CD4-positive, alpha-beta T cell treated with Interleukin-15 for 1 hour (primary cell): Measurements from ENCODE around the gene SP100.
"Not testable (repeated sequence)": the region's sequence is repeated elsewhere in the genome, so short reads cannot be mapped to it uniquely, and the experiment has no call there.

Experiments
- DNase-seq: peaks from one replicate; pipeline ENCODE4 v3.0.0-alpha.2; 2020

Gene SP100

DNA sequence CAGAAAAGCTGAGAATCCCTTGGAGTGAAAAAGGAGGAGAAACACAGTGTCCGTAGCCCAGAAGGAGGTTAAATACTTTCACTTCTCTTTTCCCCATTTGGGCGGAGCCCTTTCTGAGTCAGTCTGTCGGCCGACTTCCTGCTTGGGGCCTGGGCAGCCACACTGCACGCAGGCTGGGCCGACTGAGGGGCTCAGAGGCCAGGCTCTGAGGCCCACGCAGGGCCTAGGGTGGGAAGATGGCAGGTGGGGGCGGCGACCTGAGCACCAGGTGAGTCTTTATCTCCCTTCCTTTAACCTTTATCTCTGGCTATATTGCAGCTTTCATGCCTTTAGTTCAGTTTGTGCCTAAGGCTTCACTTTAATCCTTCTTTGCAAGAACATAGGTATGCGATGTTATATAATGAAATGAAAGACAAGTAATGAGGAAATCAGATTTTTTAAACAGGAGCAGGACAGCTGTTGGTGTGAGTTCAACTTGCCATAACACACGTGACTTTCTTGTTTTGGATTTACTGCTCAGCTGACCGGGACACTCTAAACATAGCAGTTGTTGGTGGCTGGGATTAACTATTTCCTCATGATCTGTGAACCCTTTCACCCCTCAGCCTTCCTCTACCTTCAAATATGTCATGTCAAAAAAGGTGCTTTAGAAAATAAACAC lies at the start of gene SP100:
TSS of gene SP100 (plus strand) at position 141 of the 661 bp plus-strand sequence. CDS start at position 237, 96 bp downstream.
- peak; percentile 87 for DNase-seq

DNA sequence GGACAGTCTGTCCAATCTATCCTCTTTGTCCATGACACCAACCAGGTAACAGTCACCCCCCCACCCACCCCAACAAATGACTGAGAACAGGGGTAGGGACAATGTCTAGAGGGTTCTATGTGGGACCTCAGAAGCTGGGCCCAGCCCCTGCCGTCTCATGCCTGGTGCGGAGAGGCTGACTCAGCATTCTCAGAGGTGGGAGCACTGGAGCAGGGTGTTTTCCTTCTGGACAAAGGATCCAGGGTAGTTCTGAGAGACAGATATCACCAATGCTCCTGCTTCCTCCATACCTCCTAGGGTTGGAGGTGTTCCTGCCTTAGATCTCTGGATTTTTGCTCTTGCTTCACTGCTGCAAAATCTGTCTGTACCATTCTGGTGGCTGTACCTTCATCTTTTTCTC lies 33.9 kb upstream of the SP100 start:
- DNase-seq = no peak

DNA sequence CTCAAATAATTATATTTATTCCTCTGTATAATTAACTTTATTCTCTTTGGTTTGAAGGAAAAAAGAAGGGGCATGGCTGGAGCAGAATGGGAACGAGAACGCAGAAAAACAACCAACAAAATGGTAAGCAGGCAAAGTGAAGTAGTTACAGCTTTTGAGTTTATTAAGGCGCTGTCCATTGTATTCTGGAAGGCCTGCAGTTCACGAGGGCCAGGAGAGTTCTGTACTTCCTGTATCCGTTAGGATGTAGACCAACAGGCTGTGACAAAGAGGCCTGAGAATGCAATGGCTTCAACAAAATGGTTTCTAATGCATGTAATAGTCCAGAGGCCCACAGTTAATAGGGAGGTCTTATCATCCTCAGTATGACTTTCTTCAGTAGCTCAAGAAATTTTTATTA lies 32.5 kb upstream of the SP100 start:
- no peak for DNase-seq

DNA sequence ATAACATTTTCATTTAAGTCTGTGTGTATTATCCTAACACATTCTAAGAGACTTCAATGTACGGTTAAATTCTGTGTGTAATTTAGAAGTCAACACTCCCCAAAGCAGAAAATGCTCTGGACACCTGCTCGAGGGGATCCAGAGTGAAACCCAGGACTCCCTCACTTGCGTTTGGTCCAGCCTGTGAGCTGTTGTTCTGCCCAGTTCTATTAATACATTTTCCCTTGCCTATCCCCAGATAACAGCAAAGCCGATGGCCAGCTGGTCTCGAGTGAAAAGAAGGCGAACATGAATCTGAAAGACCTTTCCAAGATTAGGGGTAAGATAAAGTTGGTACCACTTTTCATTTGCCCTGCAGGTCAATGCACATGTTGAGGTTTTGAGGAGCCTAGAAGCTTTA lies 31.0 kb upstream of the SP100 start:
- no peak for DNase-seq

DNA sequence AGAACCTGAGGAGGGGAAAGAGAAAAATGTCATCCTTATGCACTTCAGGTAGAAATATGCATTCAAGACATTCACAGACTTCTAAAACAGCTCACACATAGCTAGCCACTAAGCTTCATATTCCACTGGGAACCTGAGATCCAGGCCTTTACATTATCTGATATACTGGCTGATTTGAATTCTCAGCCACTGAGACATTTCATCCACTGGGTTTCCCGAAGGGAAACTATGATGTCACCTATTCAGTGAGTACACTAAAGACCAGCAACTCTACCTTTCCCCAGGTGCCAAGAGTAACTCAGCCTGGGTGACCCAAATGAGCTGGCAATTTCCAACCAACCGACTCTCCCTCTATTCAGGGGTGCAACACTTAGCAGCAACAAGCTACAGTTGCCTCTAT lies 21.7 kb upstream of the SP100 start:
- no peak for DNase-seq

DNA sequence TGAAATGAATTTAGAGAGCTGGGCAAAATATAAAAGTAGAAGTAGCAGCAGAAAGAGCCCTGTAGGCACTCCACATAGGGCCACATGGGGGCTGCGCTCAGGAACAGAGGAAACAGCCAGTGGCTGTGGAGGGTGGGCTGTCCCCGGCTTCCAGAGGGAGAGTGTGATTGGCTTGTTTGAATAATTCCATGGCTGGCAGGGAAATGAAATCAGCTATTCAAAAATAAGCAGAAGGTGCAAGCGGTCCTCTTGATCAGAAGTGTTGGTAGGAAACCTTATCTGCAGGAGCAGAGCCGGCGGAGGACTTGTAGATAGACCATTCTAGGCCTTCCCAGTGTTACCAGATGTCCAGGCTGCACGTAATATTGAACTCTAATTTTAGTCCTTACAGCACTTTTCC lies 17.3 kb upstream of the SP100 start:
- not testable (repeated sequence) for DNase-seq

DNA sequence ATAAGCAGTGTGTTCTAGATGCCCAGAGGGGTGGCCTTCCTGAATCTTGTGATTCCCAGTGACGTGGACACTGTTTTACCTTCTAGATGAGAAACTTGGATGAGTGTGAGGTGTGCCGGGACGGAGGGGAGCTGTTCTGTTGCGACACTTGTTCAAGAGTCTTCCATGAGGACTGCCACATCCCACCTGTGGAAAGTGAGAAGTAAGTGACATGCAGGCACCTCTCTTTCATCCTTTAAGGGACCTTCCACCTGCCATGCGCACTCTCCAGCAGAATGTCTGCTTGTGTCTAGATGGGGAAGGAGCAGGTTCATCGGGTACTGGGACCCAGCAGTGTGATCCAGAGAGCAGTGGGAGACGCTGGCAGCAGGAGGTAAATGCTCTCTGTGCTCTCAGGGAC lies 16.0 kb upstream of the SP100 start:
- DNase-seq = no peak

DNA sequence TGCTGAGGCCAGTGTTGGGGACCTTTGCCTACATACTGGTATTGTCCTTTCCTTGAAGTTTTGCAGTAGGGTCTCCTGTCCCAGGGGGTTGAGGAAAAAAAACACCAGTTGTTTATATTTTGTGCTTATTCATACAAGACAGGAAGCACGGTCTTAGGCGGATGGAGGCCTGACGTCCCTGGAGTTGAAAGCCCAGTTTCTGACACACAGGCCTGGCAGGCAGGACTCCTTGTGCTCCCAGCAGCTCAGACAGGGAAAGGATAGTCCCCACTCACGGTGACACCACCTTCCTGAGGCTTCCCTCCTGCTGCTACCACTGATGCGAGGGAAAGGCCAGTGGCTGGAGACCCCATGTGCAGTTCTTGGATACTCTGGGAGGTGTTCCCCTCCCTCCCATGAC lies 15.5 kb upstream of the SP100 start:
- DNase-seq = no peak

DNA sequence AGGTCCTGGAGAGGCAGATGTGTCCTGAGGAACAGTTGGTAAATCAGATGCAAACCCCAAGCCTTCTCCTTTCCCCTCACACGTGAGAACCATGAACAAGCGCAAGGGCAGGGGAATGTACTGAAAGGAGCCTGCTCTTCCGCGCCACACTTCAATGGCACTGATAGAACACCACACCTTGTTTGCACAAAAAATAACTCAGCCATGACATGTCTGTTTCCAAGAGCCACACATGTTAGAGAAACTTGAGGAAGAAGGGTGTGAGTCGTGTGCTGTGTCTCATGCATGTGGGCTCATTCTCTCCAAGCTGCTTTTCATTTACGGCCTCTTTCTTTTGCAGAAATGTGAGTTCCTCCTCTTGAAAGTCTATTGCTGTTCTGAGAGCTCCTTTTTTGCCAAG lies 15.0 kb upstream of the SP100 start:
- DNase-seq = not testable (repeated sequence)

DNA sequence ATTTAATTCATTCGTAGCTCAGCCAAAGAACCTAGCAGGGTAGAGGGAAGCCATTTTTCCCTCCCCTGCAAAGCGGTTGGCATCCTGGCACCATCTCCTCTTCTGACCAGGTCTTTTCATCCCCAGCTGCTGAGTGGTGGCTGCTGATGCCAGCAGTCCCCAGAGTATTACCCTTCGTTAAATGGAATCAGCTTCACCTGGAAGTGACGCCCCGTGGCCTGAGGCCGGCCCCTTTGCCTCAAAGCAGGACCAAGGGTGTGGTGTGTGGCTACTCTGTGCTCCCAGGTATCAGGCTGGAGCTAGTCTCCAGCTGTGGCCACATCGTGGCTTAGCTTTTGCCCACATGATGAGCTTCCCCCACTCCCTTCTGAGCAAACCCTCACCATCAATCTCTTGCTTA lies 12.3 kb upstream of the SP100 start:
- DNase-seq = no peak

DNA sequence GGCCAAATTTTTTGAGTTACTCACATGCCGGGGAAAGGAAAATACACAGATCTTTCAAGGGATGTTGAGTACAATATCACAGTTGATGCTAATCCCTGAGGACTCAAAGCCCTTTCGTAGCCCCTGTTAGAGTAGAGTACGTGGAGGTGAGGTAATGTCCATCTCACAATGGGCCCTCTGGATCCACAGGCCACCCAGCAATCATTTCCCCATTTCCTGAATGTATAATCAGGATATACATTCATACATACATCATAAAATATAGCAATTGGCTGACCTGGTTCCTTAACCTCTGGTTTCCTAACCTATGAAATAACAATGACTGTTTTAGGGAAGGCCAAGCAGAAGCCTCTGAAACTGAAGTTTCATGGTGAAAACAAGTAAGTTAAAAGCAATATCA lies 10.2 kb upstream of the SP100 start:
- no peak for DNase-seq

DNA sequence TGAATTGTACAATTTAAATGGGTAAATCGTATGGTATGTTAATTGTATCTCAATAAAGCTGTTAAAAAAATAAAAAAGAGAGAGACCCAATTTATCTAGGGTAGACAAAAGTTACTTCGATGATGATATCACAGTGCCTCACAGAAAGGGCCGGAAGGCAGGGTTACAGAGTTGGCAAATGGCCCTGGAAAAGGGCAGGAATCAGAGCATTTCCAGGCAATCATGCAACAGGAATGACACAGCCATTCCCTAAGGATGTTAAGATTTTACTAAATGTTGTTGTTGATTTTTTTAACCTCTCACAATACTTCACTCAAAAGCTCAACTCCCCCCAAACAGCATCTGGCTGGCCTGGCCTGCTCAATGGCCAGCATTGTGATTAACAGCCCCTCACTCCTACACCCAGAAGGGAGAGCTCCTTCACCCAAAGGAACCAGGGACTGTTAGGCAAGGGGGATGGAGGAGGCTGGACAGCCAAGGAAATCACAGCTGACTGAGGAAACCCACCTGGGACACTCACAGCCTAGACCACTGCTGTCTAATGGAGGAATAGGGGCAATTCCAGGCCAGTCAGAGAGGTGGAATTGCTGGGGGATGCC lies 7.7 kb upstream of the SP100 start:
- no peak for DNase-seq

DNA sequence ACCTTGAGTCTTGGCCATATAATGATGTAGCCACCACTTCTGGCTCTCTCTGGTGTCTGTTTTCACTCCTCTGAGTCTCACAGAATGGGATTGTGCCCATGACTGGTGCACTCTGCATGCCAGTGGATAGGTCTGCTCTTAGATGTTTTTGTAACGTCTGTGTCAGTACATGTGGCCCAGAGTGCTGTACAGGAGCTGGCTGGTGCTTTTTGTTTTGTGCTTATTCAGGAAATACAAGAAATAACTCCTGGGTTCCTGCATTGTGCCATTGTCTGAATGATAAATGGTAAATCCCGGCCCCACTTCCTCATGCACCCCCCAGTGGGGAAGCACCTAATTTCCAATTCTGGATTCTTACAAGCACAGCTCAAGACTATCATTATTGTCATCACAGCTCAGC lies 6.7 kb upstream of the SP100 start:
- not testable (repeated sequence) for DNase-seq

DNA sequence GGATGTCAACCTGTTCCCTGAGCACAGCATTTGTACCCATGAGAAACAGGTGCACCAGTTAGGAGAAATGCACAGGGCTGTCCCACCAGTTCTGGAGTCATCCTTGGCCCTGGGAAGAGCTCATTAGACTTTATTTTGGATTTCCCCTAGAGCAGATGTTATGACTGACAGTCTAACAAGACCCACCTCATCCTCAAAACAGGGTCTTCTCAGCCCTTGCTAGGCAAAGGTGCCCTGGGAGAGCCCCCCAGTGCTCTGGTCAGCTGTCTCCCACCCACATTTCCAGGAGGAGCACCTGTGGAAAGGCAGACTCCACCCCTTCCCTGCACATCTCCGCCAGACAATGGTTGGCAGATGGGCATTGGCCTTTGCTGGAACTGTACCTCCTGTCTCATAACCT lies 5.7 kb upstream of the SP100 start:
- no peak for DNase-seq

DNA sequence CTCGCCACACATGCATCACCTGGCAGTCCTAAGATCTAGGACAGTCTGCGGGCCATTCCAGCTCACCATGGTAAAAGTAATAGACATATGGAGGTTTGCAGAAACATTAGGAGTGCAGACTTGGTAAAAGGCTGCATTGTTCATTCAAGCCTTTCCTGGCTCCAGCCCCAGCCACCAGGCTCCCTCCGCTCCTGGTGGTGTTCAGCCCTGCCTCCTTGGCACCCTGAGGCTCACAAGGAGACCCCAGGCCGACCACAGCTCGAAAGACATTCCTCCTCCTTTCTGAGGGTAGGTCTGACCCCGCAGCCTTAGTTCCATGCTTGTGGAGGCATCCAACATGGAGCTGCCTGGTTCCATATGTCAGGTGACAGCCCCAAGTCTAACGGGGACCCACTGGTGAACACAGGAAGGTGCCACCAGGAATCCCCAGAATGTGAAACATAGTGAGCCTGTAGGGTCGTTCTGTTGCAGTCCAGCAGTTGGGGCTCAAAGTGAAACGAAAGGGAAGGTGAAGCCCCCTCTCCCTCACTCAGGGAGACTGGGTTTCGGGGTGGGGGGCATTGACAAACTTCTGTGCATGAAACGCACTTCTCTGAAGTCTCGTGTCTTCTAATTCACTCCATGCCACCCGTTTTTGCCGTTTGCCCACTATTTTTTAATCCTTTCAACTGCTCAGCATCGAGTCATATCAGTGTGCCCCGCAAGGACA lies 5.0 kb upstream of the SP100 start:
- no peak for DNase-seq

DNA sequence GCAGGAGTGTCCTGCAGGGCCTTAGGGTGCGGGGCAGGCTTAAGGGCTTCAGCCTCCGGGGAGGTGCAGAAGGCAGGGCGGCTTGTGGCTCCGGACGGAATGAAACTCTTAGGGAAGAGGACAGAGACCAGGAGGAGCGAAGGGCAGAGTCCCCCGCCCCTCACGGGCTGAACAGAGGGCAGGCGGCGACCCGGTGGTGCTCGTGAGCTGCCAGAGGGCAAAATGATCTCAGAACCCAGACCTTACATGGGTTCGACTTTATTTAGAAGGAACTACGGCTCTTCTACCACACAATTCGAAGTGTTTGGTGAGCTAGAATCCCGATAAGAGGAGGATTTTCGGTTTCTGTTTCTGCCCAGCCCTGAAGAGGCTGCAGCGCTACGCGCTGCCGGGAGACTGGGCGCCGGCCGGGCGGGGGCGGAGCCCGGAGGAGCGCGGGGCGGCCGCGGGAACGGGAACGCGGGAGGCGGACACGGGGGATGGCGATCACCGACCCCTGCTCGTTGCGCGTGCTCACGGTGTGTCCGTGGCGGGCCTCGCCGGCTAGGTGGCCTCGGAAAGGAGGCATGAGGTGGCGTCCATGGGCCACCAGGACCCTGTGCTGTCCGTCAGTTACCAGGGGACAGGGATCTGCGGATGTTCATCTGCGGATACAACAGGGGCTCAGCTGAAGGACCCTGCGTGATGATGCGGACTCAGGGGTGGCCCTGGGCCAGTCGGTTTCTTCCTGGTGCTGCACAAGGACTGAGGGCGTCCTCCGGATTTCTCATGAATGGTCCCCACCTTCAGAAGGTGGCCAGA lies 4.2 kb upstream of the SP100 start:
- peak; percentile 47 for DNase-seq

DNA sequence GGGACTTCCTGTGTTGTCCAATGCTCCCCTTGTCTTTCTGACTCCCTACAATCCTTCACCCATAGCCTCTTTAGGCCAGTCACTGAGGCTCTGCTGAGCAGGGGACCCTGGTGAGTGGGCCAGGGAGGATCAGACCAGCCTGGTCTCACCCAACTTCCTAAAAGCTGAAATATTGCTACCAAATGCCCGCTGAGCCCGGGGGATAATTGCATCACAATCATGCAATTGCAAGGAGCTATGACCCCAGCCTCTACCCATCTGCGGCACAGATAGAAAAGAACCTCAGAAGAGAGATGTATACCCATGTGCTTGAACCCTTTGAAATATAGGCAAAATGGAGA lies 3.7 kb upstream of the SP100 start:
- no peak for DNase-seq

DNA sequence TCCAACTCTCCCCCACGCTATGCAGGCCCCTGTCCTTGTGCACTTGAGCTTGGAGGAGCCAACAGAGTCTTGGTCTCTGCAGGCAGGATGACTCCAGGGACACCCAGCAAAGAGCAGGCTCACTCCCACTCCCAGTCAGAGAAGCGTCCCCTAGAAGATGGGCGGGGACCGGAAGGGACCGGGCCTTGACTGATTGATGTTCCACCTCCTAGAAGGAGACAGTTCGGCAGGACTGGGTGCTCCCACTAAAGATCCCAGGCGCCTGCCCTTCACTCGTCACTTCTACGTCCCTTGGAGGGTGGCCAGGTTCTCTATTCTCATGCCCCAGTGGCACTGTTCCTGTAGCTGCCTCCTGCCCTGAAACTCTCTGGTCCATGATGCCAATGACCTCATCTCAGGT lies 3.2 kb upstream of the SP100 start:
- DNase-seq = no peak

DNA sequence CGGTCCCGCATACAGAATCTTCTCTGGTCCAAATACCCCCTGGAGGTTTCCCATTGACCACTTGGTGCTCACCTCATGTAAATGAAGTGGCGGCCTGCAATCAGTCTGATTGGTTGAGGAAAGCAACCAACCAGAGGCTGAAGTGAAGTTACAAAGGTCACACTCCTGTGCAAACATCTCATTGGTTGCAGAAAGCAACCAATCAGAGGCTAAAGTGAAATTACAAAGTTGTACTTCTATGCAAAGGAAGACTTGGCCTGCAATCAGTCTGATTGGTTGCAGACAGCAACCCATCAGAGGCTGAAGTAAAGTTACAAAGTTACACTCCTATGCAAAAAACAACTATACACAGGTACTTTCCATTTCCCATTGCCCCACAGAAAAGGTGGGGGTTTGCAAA lies 2.5 kb upstream of the SP100 start:
- no peak for DNase-seq

DNA sequence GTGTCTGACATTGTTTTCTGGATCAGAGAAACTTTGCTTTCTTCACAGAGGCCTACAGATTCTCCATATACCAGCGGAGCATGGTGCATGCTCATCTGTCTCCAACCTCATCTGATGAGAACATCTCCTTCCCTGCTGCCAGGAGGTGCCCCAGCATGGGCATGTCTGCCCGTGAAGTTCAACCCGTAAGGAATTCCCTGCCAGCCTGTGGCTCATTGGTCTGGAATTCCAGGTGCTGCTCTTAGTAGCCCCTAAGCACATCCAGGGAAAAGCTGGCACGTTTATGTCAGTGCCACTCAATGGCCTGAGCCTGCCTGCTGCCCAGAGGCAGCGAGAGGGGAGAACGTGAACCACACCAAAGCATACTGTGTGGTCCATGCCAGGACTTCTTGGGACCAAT lies 1.7 kb upstream of the SP100 start:
- no peak for DNase-seq

DNA sequence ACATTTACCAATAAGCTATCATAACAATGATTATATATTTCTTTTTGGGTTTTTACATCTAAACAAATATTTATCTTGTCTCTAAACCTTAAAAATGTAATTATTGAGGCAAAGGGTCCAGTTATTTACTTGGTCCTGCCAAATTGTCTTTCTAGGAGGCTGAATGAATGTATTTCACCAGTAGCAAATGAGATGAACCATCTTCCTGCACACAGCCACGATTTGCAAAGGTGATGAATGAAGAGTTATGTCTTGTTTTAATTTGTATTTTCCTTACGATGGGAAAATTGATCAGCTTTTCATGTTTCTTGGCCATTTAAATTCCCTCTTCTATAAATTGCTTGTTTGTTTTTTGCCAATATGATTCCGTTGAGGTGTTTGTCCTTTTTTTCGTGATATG lies 1.4 kb downstream of the SP100 start:
- no peak for DNase-seq

DNA sequence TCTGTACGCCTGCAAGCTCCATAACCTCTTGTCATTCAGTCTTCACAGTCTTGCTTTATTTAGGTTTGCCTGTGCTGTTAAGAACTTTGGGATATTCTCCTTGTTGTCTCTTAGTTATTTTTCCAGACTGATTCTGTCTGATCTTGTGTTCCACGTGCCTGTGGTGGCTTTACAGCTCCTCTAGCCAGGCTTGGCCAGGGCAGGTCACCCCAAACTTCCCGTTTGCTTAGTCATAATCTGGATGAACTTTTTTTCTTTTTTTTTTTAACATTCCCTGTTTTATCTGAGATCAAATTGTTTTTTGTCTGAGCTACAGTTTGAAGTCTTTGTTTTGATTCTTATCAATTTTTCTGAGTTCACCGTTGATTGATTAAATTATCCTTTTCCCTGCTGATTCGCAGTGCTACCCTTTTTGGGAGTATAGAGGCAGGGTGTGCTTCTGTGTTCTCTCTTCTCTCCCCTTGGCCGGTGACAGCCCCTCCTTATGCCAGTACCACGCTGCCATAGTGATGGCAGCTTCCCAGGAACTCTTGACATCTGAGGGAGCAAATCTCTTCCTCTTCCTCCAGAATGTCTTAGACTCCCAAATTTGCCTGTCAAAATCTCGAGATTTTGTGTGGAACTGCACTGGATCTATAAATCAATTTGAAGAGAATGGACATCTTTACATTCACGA lies 2.5 kb downstream of the SP100 start:
- DNase-seq = no peak

DNA sequence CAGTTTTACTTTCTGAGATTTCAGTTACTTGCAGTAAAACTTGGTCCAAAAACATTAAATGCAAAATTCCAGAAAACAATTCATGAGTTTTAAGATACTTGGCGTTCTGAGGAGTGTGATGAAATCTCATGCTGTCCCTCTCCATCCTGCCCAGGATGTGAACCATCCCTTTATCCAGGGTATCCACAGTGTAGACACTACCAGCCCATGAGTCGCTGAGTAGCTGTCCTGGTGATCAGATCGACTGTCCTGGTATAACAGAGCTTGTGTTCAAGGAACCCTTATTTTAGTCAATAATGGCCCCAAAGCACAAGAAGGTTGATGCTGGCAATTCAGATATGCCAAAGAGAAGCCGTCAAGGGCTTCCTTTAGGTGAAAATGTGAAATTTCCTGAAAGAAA lies 3.2 kb downstream of the SP100 start:
- DNase-seq = no peak
